Right lung (tissue), 5 donors: ENCODE results near the gene MGAT5. TPM values are rescaled to one million over a fixed set of nuclear protein-coding genes. Genes with fewer than 3 reads are reported as not detected.
"Not testable (repeated sequence)": the region's sequence is repeated elsewhere in the genome, so short reads cannot be mapped to it uniquely, and the experiment has no call there.

Source experiments
- DNase-seq, 2 donors: peaks; one replicate each; pipeline ENCODE4 v3.0.0-alpha.2; 2013
- polyA plus RNA-seq, 5 donors: library from polyadenylated mRNA; unstranded; fragments of 120-200 nt; gene quantifications; one replicate each; pipeline versions ENCODE4 v1.2.1 to v1.2.3, GENCODE V29; 2013; ENCODE audit warnings: inconsistent platforms in 1 of 5, low replicate concordance in 1 of 5; ENCODE audit not compliant: insufficient read length in 5 of 5, insufficient read depth in 1 of 5

MGAT5 gene
- polyA plus RNA-seq, 5 donors, result 20.7 to 27.3 (median 23.8) TPM

DNA sequence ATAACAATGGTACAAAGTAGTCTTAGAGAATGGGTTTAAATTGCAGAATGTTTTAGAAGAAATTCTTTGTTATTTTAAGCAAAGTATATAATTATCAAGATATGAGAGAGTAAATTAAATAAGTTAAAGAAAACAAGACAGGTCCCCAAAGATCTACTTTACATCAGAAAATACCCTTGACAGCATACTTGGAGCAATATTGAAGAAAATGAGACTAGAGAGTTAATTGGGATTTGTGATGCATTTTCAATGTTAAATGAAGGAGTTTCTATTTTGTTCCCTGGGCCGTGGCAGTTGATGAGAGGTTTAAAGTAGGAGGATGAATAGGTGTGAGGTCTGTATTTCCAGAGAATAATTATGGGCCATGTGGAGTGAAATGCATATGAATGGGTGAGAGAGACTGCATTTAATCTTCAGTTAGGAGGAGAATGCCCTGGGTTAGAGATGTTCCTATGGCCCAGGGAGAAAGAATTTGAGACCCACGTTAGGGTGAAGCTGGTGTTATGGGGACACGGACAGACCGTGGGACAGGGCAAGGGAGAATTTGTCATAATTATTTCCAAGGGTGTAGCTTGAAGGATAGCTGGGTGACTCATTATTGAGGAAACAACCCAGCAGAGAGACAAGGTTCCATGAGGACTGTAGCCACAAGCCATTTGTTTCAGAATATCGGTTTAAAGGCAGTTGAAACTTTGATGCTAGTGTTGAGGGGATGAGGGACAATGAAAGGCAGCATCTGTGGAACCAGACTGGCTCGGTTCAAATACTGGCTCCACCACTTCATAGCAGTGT, 22.7 kb downstream of the MGAT5 start:
- DNase-seq, result no peak

DNA sequence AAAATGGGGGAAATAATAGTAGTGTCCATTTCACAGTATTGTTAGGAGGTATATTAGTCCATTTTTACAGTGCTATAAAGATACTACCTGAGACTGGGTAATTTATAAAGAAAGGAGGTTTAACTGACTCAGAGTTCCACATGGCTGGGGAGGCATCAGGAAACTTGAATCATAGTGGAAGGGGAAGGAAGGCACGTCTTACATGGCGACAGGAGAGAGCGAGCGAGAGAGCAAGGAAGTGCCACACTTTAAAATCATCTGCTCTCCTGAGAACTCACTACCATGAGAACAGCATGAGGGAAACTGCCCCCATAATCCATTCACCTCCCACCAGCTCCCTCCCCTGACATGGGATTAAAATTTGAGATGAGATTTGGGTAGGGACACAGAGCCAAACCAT, 23.4 kb downstream of the MGAT5 start:
- DNase-seq, result no peak

DNA sequence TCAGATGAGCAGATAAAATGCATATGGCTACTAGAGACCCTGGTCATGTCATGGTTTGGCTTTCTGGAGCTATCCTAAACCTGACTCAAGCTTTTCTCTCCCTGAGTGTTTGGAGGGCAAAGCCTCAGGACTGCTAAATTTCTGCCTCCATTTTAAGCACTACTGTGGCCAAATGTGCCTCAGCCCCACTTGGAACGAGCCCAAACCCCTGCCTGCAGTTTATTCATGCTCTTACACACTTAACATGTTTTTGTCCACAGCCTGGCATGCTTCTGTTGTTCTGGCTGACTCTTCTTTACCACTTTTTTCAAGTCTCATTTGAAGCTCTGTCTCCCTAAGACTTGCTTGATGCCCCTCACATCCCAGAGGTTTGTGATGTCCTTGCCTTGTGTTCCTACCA, 24.7 kb downstream of the MGAT5 start:
- no peak for DNase-seq

DNA sequence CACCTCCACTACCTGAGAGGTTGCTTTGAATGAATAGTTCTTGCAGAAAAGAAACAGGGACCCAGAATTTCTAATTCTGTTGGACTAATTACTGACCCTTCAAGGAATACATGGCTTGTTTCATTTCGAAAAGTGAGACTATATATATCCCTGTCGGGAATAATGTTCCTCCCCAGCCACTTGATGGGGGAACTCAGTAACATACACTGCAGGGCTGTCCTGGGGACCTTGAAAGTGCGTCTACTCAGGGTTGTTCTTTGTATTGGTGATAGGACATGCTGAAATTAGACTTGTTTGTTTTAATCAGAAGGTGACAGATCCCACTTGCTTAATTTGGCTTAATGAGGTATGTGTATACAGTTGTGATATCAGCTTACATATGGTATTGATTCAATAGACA, 25.5 kb downstream of the MGAT5 start:
- no peak for DNase-seq

DNA sequence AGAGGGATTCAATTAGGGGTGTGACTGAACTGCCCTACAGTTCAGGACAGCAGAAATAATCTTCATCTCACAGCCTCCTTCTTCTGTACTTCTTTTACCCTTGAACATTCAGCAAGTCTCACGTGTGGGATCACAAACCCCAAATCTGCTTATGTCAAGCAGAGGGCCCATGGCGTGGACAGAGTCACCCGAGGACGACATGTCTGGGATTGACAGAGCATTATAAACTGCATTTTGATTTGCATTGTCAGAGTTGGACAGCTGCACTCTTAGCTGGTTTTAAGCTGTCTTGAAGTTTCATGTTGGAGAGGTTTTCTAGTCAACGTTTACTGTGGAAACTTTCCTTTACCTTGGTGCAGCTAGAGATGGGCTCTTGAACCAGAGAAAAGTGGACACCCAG, 26.4 kb downstream of the MGAT5 start:
- DNase-seq, result no peak

DNA sequence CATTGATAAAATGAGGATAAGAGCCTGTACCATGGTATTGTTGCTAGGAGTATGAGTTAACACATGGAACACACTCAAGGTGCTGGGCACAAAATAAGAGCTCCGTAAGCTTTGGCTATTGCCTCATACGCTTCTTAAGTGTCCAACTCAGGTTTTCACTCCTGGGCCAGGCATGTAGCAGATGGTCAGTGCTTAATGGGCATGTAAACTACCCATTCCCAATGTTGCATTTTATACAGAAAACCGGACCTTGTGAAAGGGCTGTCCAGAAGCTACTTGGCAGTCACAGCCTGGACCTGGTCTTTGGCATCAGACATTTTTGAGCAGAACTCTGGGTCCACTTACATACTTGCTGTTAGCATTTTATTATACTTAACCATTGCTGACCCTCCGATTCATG, 26.9 kb downstream of the MGAT5 start:
- DNase-seq, result no peak

DNA sequence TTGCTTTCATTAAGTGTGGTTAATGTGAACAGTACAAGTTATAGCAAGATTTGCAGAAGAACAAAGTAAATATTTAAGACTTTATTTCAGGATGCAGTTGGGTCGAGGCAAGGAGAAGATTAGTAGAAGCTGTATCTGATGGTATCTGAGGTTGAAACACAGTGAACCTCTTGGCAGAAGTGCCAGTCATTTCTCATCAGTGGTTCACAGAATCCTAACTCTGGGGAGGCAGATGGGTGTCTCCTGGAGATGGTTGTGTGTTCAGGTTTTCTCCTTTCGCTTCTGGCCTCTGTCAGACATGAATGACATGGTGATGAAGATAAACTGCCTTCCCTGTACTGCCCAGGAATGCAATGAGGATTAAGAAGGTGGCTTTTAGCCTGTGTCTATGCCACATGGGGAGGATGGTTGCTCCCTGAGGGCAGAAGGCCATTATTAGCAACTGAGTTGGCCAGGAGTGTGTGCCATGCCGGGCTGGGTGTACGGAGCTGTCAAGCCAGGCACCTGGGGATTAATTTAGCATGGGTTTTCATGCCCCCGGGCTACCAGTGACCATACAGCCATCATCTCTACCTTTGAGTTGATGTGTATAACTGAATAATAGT, 28.0 kb downstream of the MGAT5 start:
- no peak for DNase-seq

DNA sequence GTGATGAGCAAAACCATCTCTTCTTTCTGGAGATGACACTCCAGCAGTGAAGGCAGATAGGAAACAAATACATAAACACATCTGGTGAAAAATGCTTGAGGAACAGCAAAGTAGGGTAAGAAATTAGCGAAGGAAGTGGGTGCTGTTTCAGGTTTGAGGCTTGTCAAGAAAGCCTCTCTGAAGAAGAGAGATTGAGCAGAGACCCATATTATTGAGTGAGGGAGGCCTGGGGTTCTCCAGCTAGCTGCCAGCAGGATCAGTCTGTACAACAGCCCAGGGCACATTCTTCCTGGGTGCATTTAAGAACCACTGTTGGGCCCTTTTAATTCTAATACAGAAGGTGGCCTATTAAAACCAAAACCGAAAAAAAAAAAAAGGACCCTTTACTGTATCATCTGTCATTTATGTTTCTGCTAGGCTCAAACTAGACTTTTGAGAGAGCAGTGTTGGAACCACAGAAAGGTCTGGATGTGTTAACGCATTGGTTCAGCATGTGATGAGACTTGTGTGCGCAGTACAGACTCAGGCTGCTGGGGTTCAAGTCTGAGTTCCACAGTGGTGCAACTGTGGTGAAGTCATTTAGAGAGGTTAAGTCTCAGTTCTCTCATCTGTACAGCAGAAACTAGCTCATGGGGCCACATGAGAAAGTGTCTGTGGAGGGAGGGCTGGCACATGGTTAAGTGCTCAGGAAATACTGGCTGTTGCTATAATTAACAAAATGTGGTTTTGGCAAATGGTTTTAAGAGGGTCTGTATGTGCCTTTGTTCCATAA, 28.9 kb downstream of the MGAT5 start:
- no peak for DNase-seq

DNA sequence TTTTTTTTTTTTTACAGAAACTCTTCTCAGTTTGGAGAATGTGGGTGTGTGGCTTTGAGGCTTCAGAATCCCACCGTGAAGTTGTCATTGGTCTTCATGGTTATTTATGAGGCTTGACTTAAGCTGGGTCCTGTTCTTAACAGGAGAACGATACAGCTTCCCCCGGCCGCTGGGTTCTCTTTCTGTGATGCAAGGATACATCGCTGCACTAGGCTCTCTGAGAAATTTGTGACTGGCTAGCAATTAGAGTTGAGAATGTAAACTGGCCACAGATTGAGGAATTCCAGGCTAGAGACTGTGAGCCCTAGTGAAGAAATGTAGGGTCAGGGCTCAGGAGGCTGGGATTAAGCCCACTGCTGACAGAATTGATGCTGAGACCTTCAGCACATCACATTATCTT, 29.8 kb downstream of the MGAT5 start:
- DNase-seq, result no peak

DNA sequence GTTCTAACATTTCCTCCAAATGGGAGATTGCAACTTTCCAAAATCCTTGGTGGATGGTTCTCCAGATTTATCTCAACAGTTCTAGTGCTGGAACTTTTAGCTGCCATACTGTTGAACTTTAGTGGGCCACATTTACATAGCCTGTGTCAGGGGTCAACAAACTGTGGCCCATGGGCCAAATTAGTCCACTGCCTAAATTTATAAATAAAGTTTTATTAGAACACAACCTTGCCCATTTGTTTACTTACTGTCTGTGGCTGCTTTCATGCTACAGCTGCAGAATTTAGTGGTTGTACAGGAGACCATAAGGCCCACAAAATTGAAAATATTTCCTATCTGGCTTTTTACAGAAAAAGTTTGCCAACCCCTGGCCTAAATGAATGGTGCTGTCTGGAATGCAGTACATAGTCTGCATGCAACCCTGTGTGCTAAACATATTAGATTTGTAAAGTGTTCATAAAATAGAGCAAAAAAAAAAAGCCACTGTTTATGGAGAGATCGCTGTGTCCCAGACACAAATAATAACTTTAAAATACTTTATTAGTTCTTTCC, 30.3 kb downstream of the MGAT5 start:
- no peak for DNase-seq

DNA sequence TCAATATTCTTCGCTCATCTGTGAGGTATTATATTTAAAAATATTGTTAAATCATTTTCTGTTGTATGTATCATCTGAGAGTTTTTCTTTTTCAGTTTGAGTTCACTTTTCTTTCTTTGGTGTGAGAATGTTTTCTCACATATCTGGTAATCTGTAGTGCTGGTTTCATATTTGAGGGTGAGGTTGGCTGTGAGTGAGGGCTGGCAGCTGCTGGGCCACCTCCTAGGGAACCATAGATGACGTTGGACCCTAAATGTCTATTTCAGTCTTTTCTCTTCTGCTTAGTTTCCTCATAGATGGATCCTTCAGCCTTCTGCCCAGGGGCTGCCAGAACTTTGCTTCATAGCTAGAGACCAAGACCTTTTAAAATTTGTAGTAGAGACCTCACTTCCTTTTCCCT, 33.5 kb downstream of the MGAT5 start:
- DNase-seq, result no peak

DNA sequence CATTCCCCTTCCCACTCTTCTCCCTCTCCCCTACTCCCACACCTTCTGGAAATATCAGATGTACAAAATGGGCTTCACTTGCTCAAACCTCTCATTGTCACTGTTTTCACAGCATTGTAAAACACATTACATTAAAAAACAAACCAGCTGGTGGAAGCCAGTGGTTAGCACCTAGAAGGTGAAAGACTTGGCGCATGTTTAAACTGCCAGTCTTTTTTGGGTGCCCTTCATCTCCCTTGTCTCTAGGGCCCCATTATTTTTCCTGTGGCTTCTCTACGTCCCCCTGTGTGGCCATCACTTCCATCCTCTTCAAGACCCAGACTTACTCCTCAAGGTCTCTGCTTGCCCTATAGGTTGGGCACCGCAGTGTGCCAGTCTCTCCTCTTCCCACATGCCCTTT, 34.9 kb downstream of the MGAT5 start:
- no peak for DNase-seq

DNA sequence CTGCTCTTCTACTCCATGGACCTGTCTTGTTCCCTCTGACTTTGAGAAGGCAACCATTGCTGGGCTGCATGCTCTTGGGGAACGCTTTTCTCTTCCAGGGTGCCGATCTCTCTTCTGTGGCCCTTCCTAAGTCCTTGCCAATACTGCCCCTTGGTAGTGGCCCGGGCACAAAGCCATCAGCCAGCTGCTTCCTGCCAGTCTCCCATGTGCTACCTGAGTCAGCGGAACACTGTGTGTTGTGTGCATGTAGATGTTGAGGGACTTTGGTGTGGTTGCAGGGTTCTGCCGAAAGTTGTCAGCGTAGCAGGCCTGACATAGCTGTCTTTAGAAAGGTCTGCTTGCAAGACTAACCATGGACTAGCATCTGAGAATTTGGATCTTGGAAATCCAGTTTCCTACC, 35.4 kb downstream of the MGAT5 start:
- DNase-seq, result no peak

DNA sequence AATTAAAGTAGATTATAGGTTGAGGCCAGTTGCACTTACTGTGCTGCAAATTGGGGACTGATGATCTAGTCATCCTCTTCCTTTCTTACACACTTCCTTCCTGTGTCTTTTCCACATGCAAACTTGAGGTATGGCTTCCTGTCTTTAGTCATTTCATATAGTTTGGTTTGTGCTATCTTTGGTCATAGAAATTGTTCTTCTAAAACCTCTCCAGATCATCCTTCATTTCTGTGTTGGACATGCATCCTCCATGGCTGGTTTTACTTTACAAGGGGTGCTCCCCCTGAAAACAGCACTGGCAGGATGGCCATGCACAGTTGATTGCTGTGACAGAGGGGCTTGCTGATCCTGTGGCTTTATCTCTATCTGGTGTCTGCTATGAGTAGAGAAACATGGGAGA, 36.5 kb downstream of the MGAT5 start:
- no peak for DNase-seq

DNA sequence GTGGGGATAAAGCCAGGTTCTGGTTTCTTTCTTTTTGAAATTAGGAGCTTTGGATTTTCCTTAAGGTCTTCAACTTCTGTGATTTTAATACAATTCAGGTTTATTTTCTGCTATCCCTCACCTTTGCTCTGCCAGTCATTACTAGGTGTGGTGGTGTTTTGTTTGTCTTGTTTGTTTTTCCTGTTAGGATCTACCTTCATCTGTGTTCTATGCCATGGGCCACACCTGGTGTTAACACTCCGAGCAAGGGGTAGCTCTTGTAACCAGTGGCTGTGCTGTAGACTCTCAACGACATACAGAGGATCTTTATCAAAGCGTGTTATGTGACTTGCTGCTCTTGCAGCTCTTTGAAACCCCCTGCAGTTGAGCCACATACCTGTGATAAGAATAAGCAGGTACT, 38.6 kb downstream of the MGAT5 start:
- DNase-seq, result no peak

DNA sequence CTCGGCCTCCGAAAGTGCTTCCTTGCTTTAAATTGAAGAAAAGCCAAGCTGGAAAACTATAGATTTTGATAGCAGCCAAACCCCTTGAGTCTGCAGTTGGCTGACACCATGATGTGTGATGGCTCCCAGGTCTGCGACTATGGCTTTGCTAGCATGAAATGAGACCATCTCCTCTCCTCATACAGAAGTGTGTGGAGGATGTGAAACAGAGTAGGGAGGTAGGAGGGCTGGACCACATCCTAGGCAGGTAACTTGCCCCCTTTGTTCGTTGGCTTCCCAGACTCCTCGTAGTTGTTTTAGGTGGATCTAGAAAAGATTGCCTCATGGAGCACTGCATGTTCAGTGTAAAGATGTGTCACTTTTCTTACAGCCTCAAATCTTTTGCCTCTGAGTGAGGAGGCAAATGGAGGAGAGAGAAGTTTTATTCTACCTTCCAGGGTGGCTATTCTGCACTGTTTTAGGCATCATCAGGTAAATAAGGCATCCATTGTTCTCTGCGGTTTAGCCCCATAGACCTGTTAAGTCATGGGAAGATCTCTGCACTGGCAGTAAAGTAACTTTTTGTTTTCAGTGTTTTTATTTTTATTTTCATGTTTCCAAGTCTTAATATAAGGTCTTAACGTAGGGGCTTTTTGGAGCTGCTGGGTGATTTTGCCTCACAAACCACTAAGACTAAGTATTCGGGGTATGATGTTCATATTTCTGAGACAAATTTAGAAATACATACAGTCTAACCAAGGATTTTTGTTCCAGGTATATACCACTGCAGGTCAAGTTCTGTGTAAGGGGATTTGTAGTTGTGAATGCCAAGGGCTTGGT, 40.1 kb downstream of the MGAT5 start:
- DNase-seq, result no peak

DNA sequence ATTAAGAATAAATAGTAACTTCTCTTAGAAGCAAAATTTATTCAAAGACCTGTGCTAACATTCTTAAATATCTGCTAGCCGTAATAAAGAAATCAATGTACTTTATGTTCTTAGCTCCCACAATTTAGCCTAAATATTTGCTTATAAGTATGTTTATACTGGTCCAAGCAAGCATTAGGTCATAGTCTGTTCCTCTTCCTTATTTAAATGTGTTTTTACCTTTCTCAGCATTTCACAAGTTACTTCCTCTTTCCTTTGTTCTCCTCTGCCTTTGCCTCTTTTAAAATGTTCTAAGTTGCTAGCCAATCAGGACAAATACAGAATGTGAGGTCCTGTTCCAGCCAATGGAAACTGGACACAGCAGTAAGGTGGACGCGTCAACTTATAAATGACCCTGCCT, 40.7 kb downstream of the MGAT5 start:
- DNase-seq, result not testable (repeated sequence)

DNA sequence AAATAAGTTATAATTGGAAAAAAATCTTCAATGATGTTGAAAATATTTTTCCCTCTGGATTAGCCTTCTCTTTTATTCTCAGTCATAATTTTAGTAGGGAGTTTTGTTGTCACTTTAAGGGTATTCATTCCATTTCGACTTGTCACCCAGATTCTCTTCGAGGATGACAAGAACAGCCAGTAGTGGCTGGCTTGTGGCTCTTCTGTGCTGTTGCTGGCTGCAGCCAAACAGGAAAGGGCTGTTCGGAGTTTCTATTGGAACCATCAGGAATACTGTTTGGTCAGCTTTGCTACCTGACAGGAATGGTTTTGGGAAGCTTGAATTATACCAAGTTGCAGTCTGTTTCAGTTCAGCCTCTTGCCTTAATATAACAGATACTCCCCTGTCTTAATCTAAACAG, 41.6 kb downstream of the MGAT5 start:
- DNase-seq, result no peak

DNA sequence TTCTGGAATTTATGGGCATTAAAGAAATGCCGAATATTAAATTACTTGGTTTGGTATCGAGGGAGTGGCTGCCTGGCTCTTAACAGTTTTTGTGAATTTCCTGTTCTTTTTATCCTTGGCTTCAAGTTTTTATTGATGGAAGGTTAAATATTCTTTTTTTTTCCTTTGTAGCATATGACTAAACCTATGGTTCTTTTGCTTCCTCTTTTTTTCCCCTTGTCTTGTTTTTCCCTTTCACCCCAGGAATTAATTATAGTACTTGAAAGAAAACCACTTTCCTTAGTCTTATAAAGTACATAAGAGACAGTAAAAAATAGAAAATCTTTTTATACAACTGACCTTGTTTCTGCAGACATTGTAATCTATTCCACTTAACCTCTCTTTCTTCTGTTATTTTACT, 42.4 kb downstream of the MGAT5 start:
- DNase-seq, result no peak

DNA sequence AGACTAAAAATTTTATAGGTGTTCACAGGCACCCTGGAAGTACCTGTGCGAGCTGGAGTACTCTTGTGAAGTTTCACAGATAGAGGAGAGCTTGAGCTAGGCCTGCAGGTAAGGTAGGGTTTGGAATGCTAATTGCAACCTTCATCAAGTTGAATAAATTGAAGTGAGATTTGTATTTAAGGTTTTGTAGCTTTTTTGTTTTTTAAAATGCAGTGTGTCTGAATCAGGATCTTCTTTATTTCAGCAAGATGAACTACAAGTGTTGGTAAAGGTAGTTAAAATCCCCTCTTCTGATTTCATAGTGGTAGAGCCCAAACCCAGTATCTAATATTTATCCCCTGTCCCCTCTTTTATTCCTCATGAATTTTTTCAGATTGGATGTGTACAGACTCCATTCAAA, 45.5 kb downstream of the MGAT5 start:
- DNase-seq, result no peak

DNA sequence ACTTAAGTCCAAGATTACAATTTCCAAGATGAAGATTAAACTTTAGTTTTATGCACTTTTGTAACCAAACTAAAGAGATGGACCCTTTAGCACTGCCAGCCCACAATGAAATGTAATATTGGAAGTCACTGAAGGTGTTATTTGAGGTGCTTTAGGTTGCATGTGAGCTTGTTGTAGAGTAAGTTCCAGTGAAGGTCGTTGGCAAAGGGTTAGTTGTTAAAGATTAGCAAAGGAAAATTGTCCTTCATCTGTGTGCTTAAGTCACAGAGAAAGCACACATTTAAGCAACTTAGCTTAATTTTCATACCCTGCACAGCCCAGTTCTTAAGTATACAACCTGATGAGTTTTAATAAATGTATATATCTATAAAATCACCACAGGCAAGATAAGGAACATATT, 46.7 kb downstream of the MGAT5 start:
- DNase-seq, result no peak
